Fibroblast of mammary gland (primary cell): Measurements from ENCODE around the gene PPP6R1.

Source experiments
- DNase-seq: peaks from one replicate; pipeline ENCODE4 v3.0.0-alpha.2; 2010; ENCODE audit warnings: low read depth
- H3K4me3 ChIP-seq: 2 replicates; pipeline ENCODE4 v1.5.1; 2011; ENCODE audit warnings: low read depth, mild to moderate bottlenecking, low read length, moderate library complexity; ENCODE audit not compliant: control insufficient read depth
- CTCF ChIP-seq: conservative IDR thresholded peaks from 2 replicates; pipeline ENCODE4 v1.5.1; 2011; ENCODE audit warnings: low read depth, low read length, inconsistent platforms; ENCODE audit not compliant: control insufficient read depth, insufficient read depth

The PPP6R1 gene

GRCh38 chr19:55304279-55304978 is 45.6 kb upstream of the PPP6R1 start:
- no peak overlapping the region for H3K4me3 ChIP-seq
- DNase-seq = peak; percentile 48
- no peak for TF ChIP-seq CTCF

- no peak for DNase-seq
- no peak for TF ChIP-seq CTCF
- H3K4me3 ChIP-seq = no peak overlapping the region
These were observed 44.7 kb upstream of the PPP6R1 start for GRCh38 chr19:55303477-55303876.

- no peak for TF ChIP-seq CTCF
- no peak for DNase-seq
- H3K4me3 ChIP-seq = peak overlapping the region; percentile 36
These were observed 43.5 kb upstream of the PPP6R1 start for GRCh38 chr19:55302318-55302703.

- peak; percentile 65 for TF ChIP-seq CTCF
- H3K4me3 ChIP-seq = peak overlapping the region; percentile 36
- peak; percentile 68 for DNase-seq
These were observed 42.9 kb upstream of the PPP6R1 start for GRCh38 chr19:55301459-55302317.

- H3K4me3 ChIP-seq = no peak overlapping the region
- DNase-seq = no peak
- TF ChIP-seq CTCF = no peak
These were observed 42.2 kb upstream of the PPP6R1 start for GRCh38 chr19:55300886-55301458.

GRCh38 chr19:55299991-55300390 is 41.2 kb upstream of the PPP6R1 start:
- DNase-seq = no peak
- no peak overlapping the region for H3K4me3 ChIP-seq
- no peak for TF ChIP-seq CTCF
